ENCODE measurements around the gene RTL3.
"Not testable (repeated sequence)": the region's sequence is repeated elsewhere in the genome, so short reads cannot be mapped to it uniquely, and the experiment has no call there.

Gene RTL3, protein sequence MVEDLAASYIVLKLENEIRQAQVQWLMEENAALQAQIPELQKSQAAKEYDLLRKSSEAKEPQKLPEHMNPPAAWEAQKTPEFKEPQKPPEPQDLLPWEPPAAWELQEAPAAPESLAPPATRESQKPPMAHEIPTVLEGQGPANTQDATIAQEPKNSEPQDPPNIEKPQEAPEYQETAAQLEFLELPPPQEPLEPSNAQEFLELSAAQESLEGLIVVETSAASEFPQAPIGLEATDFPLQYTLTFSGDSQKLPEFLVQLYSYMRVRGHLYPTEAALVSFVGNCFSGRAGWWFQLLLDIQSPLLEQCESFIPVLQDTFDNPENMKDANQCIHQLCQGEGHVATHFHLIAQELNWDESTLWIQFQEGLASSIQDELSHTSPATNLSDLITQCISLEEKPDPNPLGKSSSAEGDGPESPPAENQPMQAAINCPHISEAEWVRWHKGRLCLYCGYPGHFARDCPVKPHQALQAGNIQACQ

DNA sequence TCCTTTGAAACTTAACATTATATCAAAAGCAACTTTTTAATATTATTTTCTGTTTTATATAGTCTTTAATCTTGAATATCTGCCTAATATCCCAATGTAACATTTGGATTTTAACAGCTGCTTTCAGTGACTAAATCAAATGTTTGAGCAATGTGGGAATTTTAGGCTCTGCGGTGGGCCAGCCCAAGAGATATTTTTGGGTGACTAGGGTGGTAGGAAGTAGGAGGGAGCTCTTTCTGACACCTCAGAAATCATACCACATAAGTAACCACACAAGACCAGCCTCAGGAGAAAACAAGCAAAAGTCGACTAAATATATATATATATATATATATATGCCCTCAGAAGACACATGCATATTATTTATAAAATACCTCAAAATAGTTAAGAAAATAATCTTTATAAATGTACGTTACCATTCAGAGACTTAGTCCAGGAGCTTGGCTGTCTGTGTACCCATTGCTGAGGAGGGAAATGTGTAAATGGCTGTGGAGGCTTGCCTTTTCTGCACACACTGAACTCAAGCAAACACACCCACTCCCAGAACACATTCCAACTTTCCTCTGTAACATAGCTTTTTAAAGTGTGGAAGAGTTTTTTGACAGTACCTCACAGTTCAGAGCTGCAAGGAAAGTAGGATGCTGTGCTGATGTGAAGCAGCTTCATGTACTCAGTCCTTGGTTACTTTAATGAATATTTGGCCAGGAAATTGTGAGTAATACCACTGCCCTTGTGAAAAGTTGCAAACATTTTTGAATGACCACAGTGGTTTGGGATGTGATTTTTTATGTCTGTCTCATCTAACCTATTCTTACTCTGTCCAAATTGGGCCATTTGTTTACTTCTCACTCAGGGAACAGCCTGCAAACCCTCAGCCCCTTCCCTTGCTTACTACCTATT lies at the start of gene RTL3:
Gene RTL3, minus strand, starts transcription at position 484 of the 900 bp plus-strand sequence. CDS start 908 bp downstream, outside the sequence.
- no peak for DNase-seq (ENCODE audit: low read depth in 2 of 2, low spot score in 1 of 2)

DNA sequence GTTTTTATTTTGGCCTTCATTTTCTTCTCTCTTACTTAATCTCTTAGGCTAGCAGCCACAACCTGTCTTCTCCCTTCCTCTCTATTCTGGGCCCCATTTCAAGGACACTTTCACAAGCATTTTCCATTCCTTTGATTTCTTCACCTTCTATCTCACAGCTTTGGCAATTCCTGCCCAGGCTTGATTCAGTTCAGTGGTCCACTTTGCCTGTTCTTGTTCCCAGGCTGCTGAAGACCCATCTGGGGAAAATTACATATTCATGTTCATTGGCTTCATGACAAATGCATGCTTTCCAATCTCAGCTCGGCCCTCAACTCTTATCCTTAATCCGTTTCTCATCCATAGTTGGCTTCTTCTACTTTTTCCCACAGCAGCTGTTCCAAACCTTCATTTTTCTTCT lies 49.7 kb upstream of the RTL3 start:
- DNase-seq (ENCODE audit: low read depth in 2 of 2, low spot score in 1 of 2) = no peak

DNA sequence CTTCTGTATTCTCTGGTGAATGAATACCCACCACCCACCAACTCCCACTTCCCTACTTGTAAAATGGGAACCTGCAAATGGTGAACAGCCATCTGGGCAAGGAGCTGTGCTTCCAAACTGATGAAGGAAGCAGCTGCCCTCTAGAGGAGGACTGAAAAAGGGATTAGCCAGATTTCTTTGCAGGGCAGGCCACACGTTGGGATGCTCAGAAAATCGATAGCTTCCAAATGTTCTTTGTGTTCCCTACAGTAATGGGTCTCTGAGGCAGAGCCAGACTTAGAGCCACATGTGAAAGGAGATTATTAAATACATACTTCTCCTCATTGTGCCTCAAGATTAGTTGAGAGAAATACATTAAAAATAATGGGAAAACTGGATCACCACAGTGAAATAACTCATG lies 49.1 kb upstream of the RTL3 start:
- DNase-seq (ENCODE audit: low read depth in 2 of 2, low spot score in 1 of 2) = no peak

DNA sequence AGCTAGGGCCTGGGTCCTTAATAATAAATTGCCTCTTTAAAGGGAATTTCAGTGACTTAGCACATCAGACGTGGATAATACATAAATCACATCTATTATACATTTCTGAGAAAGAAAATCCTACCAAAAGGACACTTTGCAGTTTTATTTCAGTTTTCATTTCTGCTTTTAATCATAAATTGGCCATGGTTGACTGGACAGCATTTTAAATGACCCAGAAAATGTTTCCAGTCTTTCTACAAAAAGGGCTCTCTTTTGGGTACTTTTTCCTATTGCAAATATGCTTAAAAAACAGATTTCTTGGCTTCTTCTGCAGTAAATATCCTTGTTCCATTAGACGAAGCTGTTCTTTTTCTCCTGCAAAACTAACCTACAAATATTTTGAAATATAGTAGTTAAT lies 46.9 kb upstream of the RTL3 start:
- no peak for DNase-seq (ENCODE audit: low read depth in 2 of 2, low spot score in 1 of 2)

DNA sequence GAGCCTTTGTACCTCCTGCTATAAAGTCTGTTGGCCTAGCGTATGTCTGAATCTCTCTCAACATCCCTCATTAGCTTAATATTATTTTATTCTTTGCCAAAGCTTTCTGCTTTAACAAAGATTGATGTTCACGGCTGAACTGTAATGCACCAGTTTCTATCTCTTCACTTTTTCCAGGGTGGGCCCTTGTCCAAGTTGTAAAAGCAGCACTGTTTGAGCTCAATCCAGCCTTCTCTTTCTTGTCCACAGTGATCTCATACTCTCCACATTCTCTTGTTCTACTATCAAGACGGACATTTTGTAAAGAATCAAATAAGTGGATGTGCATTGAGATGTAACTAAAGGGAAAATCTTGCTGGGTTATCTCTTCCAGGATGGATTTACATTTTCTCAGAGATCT lies 34.4 kb upstream of the RTL3 start:
- no peak for DNase-seq (ENCODE audit: low read depth in 2 of 2, low spot score in 1 of 2)

DNA sequence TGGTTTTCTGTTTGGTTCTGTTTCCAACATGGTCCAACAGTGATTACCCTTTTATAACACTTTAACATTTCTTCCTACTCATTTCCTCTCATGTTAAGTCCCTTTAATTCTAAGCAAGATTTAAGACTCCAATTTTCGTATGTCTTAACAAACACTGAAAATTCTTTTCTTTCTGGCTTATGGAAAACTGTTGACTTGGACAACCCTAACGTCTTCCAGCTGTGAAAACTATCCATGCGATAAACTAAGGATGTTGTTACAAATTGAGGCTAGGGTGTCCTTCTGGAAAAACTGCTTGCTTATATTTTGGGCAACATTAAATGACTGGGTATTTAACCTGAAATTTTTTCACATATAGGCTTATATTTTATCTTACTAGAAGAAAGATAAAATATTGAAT lies 33.9 kb upstream of the RTL3 start:
- DNase-seq (ENCODE audit: low read depth in 2 of 2, low spot score in 1 of 2) = no peak

DNA sequence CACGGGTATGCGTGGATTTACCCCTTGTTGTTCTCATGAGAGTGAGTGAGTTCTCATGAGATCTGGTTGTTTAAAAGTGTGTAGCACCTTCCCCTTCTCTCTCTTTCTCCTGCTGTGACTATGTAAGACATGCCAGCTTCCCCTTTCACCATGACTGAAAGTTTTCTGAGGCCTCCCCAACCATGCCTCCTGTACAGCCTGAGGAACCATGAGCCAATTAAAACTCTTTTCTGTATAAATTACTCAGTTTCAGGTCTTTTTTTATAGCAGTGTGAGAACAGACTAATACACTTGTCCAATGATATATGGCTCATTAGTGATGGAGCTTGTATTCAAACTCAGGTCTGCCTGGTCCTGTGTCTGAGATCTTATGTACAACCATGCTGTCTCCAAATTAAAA lies 28.5 kb upstream of the RTL3 start:
- DNase-seq (ENCODE audit: low read depth in 2 of 2, low spot score in 1 of 2) = no peak

DNA sequence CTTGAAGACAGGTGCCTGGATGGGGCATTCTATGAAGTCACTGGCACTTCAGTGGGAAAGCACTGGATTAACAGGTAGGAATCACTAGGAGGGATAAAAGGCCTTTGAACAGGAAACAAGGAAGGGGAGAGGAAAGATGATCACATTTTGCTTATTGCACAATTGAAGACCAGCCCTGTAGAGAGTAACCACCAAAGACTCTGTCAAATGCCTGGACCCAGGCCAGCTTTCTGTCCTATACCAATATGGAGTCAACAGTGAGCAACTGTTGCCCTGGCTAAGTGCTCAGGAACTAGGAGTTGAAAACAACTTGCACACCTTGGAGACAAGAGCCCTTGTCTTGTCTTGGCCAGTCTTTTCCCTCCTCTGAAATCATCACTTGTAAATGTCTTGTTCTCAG lies 14.1 kb upstream of the RTL3 start:
- DNase-seq (ENCODE audit: low read depth in 2 of 2, low spot score in 1 of 2) = no peak

DNA sequence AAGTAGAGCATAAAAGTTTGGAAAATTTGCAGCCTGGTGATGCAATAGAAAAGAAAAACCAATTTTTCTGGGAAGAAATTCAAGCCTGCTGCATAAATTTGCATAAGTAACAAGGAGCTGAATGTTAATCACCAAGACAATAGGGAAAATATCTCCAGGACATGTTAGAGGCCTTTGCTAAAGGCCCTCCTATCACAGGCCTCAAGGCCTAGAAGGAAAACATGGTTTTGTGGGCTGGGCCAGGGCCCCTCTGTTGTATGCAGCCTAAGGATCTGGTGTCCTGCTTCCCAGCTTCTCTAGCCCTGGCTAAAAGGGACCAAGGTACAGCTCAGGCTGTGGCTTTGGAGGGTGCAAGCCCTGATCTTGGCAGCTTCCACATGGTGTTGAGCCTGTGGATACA lies 6.2 kb upstream of the RTL3 start:
- no peak for DNase-seq (ENCODE audit: low read depth in 2 of 2, low spot score in 1 of 2)

DNA sequence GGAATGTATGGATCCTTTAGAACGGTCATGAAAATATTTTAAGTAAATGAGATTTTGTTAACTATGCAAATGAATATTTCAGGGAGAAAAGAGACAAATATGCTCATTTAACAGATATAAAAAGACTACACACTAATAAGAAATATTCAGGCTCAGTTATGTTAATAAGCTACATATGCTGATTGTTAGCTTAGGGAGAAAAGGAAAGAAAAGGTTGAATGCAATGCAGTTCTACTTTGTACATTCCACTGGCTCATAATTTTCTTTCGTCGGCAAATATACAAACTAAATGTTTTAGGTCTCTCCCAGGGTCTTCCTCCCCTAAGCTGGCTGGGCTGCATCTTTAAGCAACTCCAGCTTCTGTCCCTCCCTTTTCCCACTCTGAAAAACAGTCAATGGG lies 2.7 kb upstream of the RTL3 start:
- DNase-seq (ENCODE audit: low read depth in 2 of 2, low spot score in 1 of 2) = no peak

DNA sequence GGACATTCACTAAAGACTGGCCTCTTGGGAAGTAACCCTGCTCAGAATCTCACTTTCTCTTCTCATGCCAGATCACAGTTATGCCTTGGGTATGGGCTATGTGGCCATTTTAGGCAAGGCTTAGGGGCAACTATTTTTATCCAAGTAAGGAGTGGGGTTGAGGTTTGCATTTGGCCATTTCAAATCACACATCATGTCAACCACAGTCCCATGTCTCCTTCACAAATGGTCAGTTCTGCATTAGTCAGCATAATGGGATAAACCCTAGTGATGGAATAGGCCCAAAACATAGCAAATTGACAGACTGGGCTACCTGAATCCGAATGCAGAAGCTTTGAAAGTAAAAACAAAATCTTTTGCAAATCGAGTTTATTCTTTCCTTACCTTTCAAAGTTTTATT lies 827 bp upstream of the RTL3 start:
- no peak for DNase-seq (ENCODE audit: low read depth in 2 of 2, low spot score in 1 of 2)

DNA sequence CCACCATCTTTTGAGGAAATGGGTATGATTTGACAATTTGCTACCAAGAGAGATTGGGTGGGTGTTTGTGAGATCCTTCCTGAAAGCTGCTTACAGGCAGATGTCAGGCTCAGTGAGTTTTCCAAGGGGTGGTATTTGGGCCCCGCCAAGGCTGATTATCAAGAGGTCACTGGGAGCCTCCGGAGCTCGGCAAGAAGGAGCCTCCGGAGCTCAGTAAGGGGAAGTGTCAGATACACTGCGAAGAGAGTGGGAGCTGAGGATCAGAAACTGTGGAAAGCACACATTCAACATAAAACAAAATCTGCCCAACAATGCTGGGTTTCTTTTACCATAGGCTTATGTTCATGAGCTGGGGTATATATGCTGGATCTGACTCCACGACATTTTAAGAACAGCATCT lies 714 bp downstream of the RTL3 start:
- DNase-seq (ENCODE audit: low read depth in 2 of 2, low spot score in 1 of 2) = no peak

DNA sequence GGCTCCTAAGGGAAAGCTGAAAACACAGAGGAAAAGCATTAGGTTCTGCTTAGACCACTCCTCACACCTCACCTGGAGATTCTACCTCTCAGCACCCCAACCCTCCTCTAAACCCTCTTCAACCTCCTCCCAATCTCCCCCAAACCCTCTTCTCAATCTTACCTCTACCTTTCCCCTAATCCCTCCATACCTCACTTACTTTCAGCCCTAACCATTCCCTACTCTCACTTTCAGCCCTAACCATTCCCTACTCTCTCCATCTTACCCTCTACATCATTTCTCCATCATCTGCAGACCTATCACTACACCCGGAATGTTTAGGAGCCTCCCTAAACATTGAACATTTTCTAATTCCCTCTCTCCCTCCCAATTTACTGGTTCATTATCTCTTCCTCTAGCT lies 3.5 kb downstream of the RTL3 start:
- DNase-seq (ENCODE audit: low read depth in 2 of 2, low spot score in 1 of 2) = no peak

DNA sequence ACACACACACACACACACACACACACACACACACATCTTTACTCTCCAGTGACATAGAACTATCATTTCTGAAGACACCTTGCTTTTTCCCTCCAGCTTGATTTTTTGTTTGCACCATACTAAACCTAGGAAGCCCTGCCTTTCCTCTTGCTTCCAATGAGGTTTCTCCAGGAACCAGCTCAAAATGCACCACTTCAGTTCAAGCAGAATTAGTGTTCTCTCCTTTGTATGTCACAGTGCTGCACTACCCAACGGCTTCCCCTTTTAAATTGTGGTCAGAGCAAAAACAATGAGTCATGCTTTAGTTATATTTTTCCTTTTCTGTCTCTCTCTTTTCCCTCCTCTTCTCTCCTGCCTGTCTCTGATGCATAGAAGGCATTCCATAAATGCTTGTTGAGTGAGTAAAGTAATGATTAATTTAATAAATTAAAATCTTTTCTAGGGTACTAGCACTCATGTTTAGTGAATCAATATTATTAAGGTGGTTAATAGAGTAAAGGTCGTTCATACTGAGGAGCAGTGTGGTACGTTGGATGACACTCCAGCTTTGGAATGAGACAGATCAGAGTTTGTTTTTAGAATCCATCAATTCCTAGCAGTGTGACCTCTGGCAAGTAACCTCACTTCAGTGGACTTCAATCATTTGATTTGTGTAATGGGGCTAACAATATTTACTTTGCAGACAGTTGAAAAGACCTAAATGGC lies 5.9 kb downstream of the RTL3 start:
- DNase-seq (ENCODE audit: low read depth in 2 of 2, low spot score in 1 of 2) = no peak

DNA sequence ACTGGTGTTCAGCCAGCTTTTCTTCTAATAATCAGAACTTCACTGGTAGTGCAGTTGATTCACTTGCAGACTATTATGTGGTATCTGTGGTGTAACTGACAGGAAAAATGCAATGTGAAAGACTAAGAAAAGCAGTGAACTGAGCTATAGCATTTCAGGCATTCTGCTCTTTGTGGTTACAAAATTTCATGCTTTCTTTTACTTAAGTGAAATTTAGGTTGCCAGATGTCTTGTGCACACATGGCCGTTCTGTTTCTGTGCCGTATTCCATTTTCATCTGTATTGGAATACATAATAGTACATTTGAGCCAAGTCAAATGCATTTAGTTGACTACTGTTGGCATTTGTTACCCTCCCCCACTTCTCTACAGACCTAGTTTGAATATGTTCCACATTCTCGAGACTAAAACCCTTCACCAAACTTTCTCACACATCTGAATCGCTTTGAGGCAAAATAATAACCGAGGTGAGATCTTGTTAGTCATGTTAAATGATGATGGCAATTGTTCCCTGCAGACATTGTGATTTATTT lies 8.2 kb downstream of the RTL3 start:
- DNase-seq (ENCODE audit: low read depth in 2 of 2, low spot score in 1 of 2) = no peak

DNA sequence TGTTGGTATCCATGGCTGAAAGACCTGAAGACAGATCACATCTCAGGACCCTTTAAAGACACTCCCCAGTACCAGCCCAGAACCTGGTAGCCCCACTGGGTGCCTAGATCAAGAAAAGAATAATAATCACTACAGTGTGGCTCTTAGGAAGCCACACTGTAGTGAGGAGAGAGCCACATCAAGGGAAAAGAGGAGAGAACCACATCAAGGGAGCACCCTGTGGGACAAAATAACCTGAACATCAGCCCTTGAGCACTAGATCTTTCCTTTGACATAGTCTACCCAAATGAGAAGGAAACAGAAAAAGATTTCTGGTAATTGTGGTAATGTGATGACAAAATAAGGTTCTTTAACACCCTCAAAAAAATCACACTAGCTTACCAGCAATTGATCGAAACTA lies 15.3 kb downstream of the RTL3 start:
- DNase-seq (ENCODE audit: low read depth in 2 of 2, low spot score in 1 of 2) = no peak

DNA sequence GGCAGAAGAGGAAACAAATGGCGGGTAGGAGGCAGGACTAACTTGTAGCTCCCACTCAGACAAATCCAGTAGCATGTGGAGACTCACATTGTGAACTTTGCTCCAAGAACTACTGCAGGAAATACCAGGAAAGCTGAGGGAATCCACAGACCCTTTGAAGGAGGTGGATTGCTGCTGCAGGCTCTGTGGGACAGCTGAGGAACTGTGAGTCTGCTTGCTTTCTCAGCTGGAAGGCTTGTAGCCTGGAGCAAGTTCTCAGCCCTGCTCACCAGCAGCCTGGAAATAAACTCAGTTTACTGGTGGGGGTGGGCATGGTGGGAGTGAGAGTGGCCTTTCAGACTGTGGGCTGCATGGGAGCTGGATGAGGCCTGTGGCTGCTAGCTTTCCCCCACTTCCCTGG lies 16.0 kb downstream of the RTL3 start:
- DNase-seq (ENCODE audit: low read depth in 2 of 2, low spot score in 1 of 2) = no peak

DNA sequence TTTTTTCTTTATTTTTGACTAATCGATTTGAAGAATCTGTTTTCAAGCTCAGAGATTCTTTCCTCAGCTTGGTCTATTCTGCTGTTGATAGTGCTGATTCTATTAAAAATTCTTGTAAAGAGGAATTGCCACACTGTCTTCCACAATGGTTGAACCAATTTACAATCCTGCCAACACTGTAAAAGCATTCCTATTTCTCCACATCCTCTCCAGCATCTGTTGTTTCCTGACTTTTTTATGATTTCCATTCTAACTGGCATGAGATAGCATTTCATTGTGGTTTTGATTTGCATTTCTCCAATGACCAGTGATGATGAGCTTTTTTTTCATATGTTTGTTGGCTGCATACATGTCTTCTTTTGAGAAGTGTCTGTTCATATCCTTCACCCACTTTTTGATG lies 23.0 kb downstream of the RTL3 start:
- DNase-seq (ENCODE audit: low read depth in 2 of 2, low spot score in 1 of 2) = not testable (repeated sequence)

DNA sequence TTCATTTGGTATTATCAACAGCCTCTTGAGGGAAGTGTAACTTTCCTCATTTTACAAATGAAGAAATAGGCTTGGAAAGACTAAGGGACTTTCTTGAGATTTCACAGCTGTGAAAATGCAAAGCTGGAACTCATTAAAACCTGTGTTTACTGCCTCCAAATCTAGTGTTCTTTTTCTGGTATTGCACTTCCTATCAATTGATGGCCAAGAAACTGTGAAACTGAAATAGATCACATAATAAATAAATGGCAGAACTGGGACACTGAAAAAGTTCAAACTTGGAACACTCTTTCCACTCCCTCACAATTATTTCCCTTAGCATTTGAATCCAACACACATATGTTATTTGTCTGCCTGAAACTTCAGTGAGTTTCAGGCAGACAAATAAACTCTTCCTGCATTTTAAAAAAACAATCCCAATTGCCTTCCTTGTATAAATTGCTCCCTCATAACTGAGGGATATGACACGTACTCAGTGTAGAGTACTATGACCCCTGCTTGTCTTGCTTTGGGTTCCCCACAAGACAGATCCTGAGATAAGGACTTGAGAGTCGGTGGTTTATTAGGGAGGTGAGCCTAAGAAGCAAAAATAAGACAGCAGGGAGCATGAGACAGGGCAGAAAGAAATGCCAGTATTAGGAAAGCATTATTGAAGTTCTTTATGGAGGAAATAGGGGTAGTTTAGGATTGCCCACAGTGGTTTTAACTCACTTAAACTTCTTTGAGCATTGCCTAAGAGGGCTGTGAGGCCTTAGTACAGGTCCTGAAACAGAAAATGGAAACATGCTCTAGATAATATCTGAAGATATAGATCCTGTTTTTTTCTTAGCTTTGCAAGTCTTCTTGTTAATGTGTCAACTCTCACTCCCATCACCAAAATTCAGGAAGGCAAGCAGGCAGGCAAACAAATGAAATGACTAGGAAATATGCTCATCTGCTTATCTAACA lies 33.9 kb downstream of the RTL3 start:
- DNase-seq (ENCODE audit: low read depth in 2 of 2, low spot score in 1 of 2) = no peak

DNA sequence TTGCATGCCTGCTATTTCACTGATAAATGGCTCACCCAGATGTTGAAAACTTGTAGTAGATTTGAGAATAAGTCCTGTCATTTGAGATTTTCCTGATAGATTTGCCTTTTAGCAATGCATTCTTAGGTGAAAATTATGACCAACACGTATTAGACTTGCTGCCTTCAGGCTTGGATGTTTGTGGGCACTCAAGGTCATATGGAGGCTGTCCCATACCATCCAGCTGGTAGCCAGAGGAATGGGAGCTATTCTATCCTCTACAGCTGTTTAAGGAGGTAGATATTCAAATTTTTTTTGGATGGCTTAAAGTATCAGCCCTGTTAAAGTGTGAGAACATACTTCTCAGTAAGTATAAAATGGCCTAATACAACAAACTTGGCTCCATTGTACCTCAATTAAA lies 34.7 kb downstream of the RTL3 start:
- no peak for DNase-seq (ENCODE audit: low read depth in 2 of 2, low spot score in 1 of 2)

All from stimulated activated CD8-positive, alpha-beta memory T cell treated with anti-CD3 and anti-CD28 coated beads, Interleukin-4, amount 100 ng/mL, for 1 hour (primary cell).